ENCODE results near the gene SLC39A2.

Gene SLC39A2

DNA sequence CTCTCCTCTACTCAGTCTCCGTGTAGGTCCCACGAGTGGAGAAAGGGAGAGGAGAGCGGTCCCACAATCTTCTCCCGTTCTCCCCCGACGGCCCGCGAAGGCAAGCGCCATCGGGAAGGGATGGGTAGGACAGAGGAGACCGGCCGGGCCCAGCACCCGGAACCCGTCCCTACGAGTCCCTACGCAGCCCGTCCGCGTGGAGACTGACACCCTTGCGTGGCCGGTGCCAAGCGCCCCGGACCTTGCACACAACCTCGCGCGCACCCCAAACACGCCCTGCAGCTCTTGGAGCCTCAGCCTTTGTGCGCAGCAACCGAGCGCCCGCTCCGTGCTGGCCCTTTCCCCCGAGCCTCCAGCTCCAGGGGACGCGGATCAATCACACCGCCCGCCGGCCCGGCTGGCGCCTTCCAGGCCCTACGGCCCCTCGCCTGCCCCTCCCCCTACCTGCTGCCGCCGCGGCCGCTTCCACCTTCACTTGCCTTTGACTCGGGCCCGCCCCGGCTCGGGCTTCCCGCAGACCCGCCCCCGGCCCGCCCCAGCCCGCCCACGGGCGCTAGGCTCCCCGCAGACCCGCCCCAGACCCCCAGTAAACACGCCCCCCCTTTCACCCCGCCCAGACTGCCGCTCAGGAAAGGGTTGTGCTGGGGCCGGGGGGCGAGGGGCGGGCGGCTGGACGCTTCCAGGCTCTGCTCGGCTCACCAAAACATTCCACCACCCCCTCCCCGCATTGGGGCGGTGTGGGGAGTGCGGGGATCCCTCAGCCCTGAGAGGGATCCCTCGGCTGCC is 25.7 kb downstream of the SLC39A2 start, which contains the start of gene NDRG2:
Gene NDRG2, minus strand, starts transcription at position 477 of the 786 bp plus-strand sequence. CDS start 1,746 bp downstream, outside the sequence.
- H2BK15ac ChIP-seq (ENCODE audit: low read length), result peak within 1 kb of the TSS; percentile 71
- H3K4ac ChIP-seq (ENCODE audit: low read length), result no peak within 1 kb of the TSS
- H2BK12ac ChIP-seq (ENCODE audit: low read length), result no peak within 1 kb of the TSS
- DNase-seq (ENCODE audit: low spot score), result peak; percentile 64
- peak within 1 kb of the TSS; percentile 75 for H3K23ac ChIP-seq (ENCODE audit: low read depth, low read length, poor library complexity)
- peak within 1 kb of the TSS; percentile 97 for H3K14ac ChIP-seq (ENCODE audit: low read length)
- H3K9ac ChIP-seq (ENCODE audit: low read depth, low read length, poor library complexity), result peak within 1 kb of the TSS; percentile 86
- no peak within 1 kb of the TSS for H4K8ac ChIP-seq (ENCODE audit: low read depth, low read length)
- H3K27me3 ChIP-seq (ENCODE audit: control insufficient read depth in 3 of 3, insufficient read depth in 3 of 3, low read depth in 1 of 3, low read length in 3 of 3), result peaks cover 8 to 88% (median 36%) of the 10 kb centered on the region in 3 experiments
- peak within 1 kb of the TSS; percentile 53 to 80 for H3K4me3 ChIP-seq (ENCODE audit: low read length in 2 of 2)
- H2AK5ac ChIP-seq (ENCODE audit: low read depth, low read length), result peak within 1 kb of the TSS; percentile 82
- H2BK120ac ChIP-seq (ENCODE audit: low read depth, low read length), result no peak within 1 kb of the TSS
- no peaks in the 10 kb centered on the region for H3K36me3 ChIP-seq (replicated peaks in 1 of 2; ENCODE audit: control insufficient read depth in 2 of 2, insufficient read depth in 2 of 2, low read length in 2 of 2)
- peak within 1 kb of the TSS; percentile 94 for H3K4me2 ChIP-seq (ENCODE audit: insufficient read depth, low read length, poor library complexity, severe bottlenecking)
- H3K4me1 ChIP-seq (ENCODE audit: control insufficient read depth in 2 of 2, insufficient read depth in 1 of 2, low read depth in 1 of 2, low read length in 2 of 2), result peaks cover 4 to 13% of the 10 kb centered on the region in 2 donors
- peak within 1 kb of the TSS; percentile 59 for H4K91ac ChIP-seq (ENCODE audit: low read depth, low read length, poor library complexity)
- H3K9me3 ChIP-seq (replicated peaks in 1 of 2; ENCODE audit: control insufficient read depth in 2 of 2, insufficient read depth in 1 of 2, low read depth in 1 of 2, low read length in 2 of 2), result peaks cover 0 to 6% of the 10 kb centered on the region in 2 donors
- no peaks in the 10 kb centered on the region for H3K79me1 ChIP-seq (ENCODE audit: low read depth, low read length)
- H2BK5ac ChIP-seq (ENCODE audit: low read length), result no peak within 1 kb of the TSS
- no peak within 1 kb of the TSS for H3K27ac ChIP-seq (replicated peaks; ENCODE audit: low read length)
- H2AFZ ChIP-seq (ENCODE audit: low read length), result peak within 1 kb of the TSS; percentile 93
- no CpG with 5 or more reads among the region's 72 CpGs for WGBS, 2 donors (ENCODE audit: extremely low coverage in 2 of 2, insufficient read length in 2 of 2, insufficient replicate concordance in 1 of 2)
- H3K18ac ChIP-seq (ENCODE audit: low read length), result peak within 1 kb of the TSS; percentile 95

DNA sequence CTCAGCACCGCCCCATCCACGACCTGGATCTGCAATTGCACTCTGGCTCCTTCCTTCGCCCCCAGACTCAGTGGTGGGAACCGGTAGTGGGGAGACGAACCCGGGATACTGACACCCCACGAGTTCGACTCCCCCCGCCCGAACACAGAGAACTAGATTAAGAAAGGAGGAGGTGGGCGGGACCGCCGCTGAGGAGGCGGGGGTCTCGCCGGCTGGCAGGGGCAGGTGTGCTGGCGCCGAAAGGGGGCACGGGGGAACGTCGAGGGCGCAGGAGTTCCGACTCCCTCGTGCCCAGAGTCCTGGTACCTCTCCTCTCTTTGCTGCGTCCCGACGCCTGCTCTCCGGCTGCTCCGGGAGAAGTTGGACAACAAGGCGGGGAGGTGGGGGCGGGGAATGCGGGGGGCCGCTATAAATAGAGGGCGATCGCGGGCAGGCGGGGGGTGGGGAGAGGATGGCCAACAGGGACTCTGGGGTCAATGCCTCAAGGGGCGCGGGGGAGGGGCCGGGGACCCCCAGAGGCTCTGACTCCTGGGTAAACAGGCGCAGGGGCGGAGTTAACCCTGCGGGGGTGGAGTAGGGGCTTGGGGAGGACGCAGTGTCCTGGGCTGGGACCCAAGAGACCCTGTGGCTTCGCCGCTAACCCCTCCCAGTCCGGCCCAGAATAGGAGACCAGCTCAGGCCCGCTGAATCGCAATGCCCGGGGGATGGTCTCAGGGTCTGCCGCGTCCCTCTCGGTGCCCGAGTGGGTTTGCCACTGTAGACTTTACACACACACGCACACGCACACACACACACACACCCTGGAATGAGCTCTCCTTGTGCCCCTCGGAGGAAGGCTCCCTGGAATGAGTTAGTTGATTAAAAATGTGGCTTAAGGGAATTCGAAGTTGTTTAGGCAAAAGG is 26.5 kb downstream of the SLC39A2 start:
- peak overlapping the region; percentile 25 for H3K14ac ChIP-seq (ENCODE audit: low read length)

DNA sequence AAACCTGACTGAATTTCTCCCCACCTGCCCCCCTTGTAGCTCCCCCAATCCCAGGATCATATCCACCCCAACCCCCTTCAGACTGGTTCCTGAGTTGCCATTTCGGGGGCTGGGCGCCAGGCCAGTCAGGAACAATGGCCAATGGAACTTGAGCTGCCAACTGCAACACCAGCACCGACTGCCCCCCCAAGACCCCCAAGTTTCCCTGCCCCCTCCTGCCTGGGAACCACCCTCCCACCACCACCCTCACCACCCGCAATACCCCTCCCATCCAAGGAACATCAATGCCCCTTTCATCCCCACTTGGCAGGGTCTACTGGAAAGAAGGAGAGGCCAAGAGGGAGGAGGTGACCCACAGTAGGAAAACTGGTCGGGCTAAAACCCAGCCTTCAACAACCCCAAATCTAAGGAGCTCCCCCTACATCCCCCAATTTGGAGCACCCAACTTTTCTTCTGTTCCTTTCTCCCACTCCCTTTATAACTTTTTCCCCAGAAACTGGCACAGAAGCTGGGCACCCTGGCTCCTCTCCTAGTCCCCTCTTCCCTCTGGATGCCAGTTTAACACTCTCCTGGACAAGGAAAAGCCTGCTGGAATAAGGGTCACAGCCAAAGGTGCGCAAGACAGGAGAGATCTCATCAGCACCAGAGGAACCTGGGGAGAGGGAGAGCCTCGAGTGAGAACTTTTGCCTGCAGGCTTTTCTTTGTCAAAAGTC is 27.3 kb downstream of the SLC39A2 start:
- H3K27ac ChIP-seq (replicated peaks; ENCODE audit: low read length), result no peak overlapping the region
- H3K9ac ChIP-seq (ENCODE audit: low read depth, low read length, poor library complexity), result no peak overlapping the region
- peak overlapping the region; percentile 5 for H2BK5ac ChIP-seq (ENCODE audit: low read length)
- H2BK15ac ChIP-seq (ENCODE audit: low read length), result no peak overlapping the region
- H2BK120ac ChIP-seq (ENCODE audit: low read depth, low read length), result no peak overlapping the region
- H3K4me2 ChIP-seq (ENCODE audit: insufficient read depth, low read length, poor library complexity, severe bottlenecking), result peak overlapping the region; percentile 94
- H3K4me1 ChIP-seq (ENCODE audit: control insufficient read depth in 2 of 2, insufficient read depth in 1 of 2, low read depth in 1 of 2, low read length in 2 of 2), result peaks cover 4 to 13% of the 10 kb centered on the region in 2 donors
- H3K79me1 ChIP-seq (ENCODE audit: low read depth, low read length), result no peaks in the 10 kb centered on the region
- DNase-seq (ENCODE audit: low spot score), result no peak
- no peak overlapping the region for H2AFZ ChIP-seq (ENCODE audit: low read length)
- H3K27me3 ChIP-seq (ENCODE audit: control insufficient read depth in 3 of 3, insufficient read depth in 3 of 3, low read depth in 1 of 3, low read length in 3 of 3), result peaks cover 8 to 93% (median 36%) of the 10 kb centered on the region in 3 experiments
- H4K8ac ChIP-seq (ENCODE audit: low read depth, low read length), result no peak overlapping the region
- no peak overlapping the region for H2BK12ac ChIP-seq (ENCODE audit: low read length)
- H3K4ac ChIP-seq (ENCODE audit: low read length), result no peak overlapping the region
- no peak overlapping the region for H3K23ac ChIP-seq (ENCODE audit: low read depth, low read length, poor library complexity)
- peak overlapping the region; percentile 55 for H3K18ac ChIP-seq (ENCODE audit: low read length)
- H4K91ac ChIP-seq (ENCODE audit: low read depth, low read length, poor library complexity), result no peak overlapping the region
- H3K14ac ChIP-seq (ENCODE audit: low read length), result no peak overlapping the region
- H3K36me3 ChIP-seq (replicated peaks in 1 of 2; ENCODE audit: control insufficient read depth in 2 of 2, insufficient read depth in 2 of 2, low read length in 2 of 2), result no peaks in the 10 kb centered on the region
- H3K4me3 ChIP-seq (ENCODE audit: low read length in 2 of 2), result no peak overlapping the region
- no CpG with 5 or more reads among the region's 7 CpGs for WGBS, 2 donors (ENCODE audit: extremely low coverage in 2 of 2, insufficient read length in 2 of 2, insufficient replicate concordance in 1 of 2)
- peak overlapping the region; percentile 36 for H2AK5ac ChIP-seq (ENCODE audit: low read depth, low read length)
- H3K9me3 ChIP-seq (replicated peaks in 1 of 2; ENCODE audit: control insufficient read depth in 2 of 2, insufficient read depth in 1 of 2, low read depth in 1 of 2, low read length in 2 of 2), result peaks cover 0 to 6% of the 10 kb centered on the region in 2 donors

More for the DNA sequence above, 26.5 kb downstream of the SLC39A2 start:
- H3K27me3 ChIP-seq (ENCODE audit: control insufficient read depth in 3 of 3, insufficient read depth in 3 of 3, low read depth in 1 of 3, low read length in 3 of 3), result peaks cover 8 to 93% (median 36%) of the 10 kb centered on the region in 3 experiments
- no CpG with 5 or more reads among the region's 58 CpGs for WGBS, 2 donors (ENCODE audit: extremely low coverage in 2 of 2, insufficient read length in 2 of 2, insufficient replicate concordance in 1 of 2)
- H4K91ac ChIP-seq (ENCODE audit: low read depth, low read length, poor library complexity), result no peak overlapping the region
- peak overlapping the region; percentile 36 for H2AK5ac ChIP-seq (ENCODE audit: low read depth, low read length)
- peak overlapping the region; percentile 94 for H3K4me2 ChIP-seq (ENCODE audit: insufficient read depth, low read length, poor library complexity, severe bottlenecking)
- H3K36me3 ChIP-seq (replicated peaks in 1 of 2; ENCODE audit: control insufficient read depth in 2 of 2, insufficient read depth in 2 of 2, low read length in 2 of 2), result no peaks in the 10 kb centered on the region
- no peak overlapping the region for H2BK5ac ChIP-seq (ENCODE audit: low read length)
- H3K4me1 ChIP-seq (ENCODE audit: control insufficient read depth in 2 of 2, insufficient read depth in 1 of 2, low read depth in 1 of 2, low read length in 2 of 2), result peaks cover 4 to 13% of the 10 kb centered on the region in 2 donors
- peak overlapping the region; percentile 95 for H3K18ac ChIP-seq (ENCODE audit: low read length)
- peak overlapping the region; percentile 69 for H3K23ac ChIP-seq (ENCODE audit: low read depth, low read length, poor library complexity)
- H3K79me1 ChIP-seq (ENCODE audit: low read depth, low read length), result no peaks in the 10 kb centered on the region
- peak; percentile 31 for DNase-seq (ENCODE audit: low spot score)
- H3K9me3 ChIP-seq (replicated peaks in 1 of 2; ENCODE audit: control insufficient read depth in 2 of 2, insufficient read depth in 1 of 2, low read depth in 1 of 2, low read length in 2 of 2), result peaks cover 0 to 6% of the 10 kb centered on the region in 2 donors
- no peak overlapping the region for H2BK12ac ChIP-seq (ENCODE audit: low read length)
- H3K27ac ChIP-seq (replicated peaks; ENCODE audit: low read length), result no peak overlapping the region
- H4K8ac ChIP-seq (ENCODE audit: low read depth, low read length), result no peak overlapping the region
- peak overlapping the region; percentile 78 for H3K9ac ChIP-seq (ENCODE audit: low read depth, low read length, poor library complexity)
- H2BK120ac ChIP-seq (ENCODE audit: low read depth, low read length), result no peak overlapping the region
- H2AFZ ChIP-seq (ENCODE audit: low read length), result peak overlapping the region; percentile 93
- peak overlapping the region; percentile 53 to 72 for H3K4me3 ChIP-seq (ENCODE audit: low read length in 2 of 2)
- peak overlapping the region; percentile 71 for H2BK15ac ChIP-seq (ENCODE audit: low read length)
- no peak overlapping the region for H3K4ac ChIP-seq (ENCODE audit: low read length)

All from neuronal stem cell (in vitro differentiated cells).